ENCODE data around the gene MEF2D.

MEF2D gene

GRCh38 chr1:156448134-156448967, 52.2 kb downstream of the MEF2D start:
- no peaks in the 10 kb centered on the region for H3K9me3 ChIP-seq (ENCODE audit: insufficient read depth, low read length)
- no peak overlapping the region for H3K9ac ChIP-seq (ENCODE audit: insufficient read length, low read depth)
- no peaks in the 10 kb centered on the region for H3K36me3 ChIP-seq (ENCODE audit: insufficient read depth, insufficient read length, low read length)
- TF ChIP-seq SUZ12 (IDR thresholded peaks at IDR 0.05; ENCODE audit: extremely low read depth, insufficient read depth, insufficient read length) (no peak), ZNF274 (IDR thresholded peaks at IDR 0.05; ENCODE audit: low read depth, low read length) (no peak), YY1 (IDR thresholded peaks at IDR 0.05; ENCODE audit: insufficient read depth, insufficient read length) (no peak)
- H3K4me1 ChIP-seq (ENCODE audit: insufficient read depth, insufficient read length), result no peaks in the 10 kb centered on the region
- DNase-seq (ENCODE audit: low read depth, low spot score), result no peak
- no peak overlapping the region for H3K4me3 ChIP-seq (ENCODE audit: insufficient read length, low read depth)
- peaks cover 8% of the 10 kb centered on the region for H3K27me3 ChIP-seq (ENCODE audit: insufficient read depth, insufficient read length)

DNA sequence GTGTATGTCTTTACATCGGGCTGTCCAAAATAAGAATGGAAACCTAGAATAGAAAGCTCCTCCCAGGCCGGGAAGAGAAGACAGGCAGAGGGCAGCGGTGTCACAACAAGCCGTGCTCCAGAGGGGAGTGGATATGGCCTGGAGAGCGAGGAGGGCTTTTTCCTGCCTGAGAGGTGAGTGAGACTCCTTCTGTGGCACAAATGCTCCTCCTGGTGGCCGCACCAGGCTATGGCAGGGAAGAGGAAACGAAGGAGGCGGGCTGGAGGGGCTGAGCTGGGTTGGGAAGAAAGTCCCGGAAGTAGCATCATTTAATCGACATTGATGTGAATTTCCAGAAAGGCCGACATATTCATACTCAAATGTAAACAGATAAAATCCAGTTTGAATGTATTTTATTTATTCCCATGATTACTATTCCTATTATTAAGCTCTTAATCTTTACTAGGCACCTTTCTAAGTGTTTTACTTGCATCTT, 54.7 kb downstream of the MEF2D start:
- DNase-seq (ENCODE audit: low read depth, low spot score), result peak; percentile 81
- no peaks in the 10 kb centered on the region for H3K4me1 ChIP-seq (ENCODE audit: insufficient read depth, insufficient read length)
- peaks cover 34% of the 10 kb centered on the region for H3K27me3 ChIP-seq (ENCODE audit: insufficient read depth, insufficient read length)
- H3K4me3 ChIP-seq (ENCODE audit: insufficient read length, low read depth), result no peak overlapping the region
- no peaks in the 10 kb centered on the region for H3K36me3 ChIP-seq (ENCODE audit: insufficient read depth, insufficient read length, low read length)
- H3K9me3 ChIP-seq (ENCODE audit: insufficient read depth, low read length), result no peaks in the 10 kb centered on the region
- TF ChIP-seq SUZ12 (IDR thresholded peaks at IDR 0.05; ENCODE audit: extremely low read depth, insufficient read depth, insufficient read length), result no peak
- no peak for TF ChIP-seq YY1 (IDR thresholded peaks at IDR 0.05; ENCODE audit: insufficient read depth, insufficient read length)
- no peak for TF ChIP-seq ZNF274 (IDR thresholded peaks at IDR 0.05; ENCODE audit: low read depth, low read length)
- no peak overlapping the region for H3K9ac ChIP-seq (ENCODE audit: insufficient read length, low read depth)

GRCh38 chr1:156444407-156445001, 56.1 kb downstream of the MEF2D start:
- DNase-seq (ENCODE audit: low read depth, low spot score), result peak; percentile 71
- peaks cover under 1% of the 10 kb centered on the region for H3K4me1 ChIP-seq (ENCODE audit: insufficient read depth, insufficient read length)
- no peak for TF ChIP-seq SUZ12 (IDR thresholded peaks at IDR 0.05; ENCODE audit: extremely low read depth, insufficient read depth, insufficient read length)
- TF ChIP-seq ZNF274 (IDR thresholded peaks at IDR 0.05; ENCODE audit: low read depth, low read length), result no peak
- no peak overlapping the region for H3K4me3 ChIP-seq (ENCODE audit: insufficient read length, low read depth)
- peaks cover 43% of the 10 kb centered on the region for H3K27me3 ChIP-seq (ENCODE audit: insufficient read depth, insufficient read length)
- H3K36me3 ChIP-seq (ENCODE audit: insufficient read depth, insufficient read length, low read length), result no peaks in the 10 kb centered on the region
- H3K9ac ChIP-seq (ENCODE audit: insufficient read length, low read depth), result no peak overlapping the region
- H3K9me3 ChIP-seq (ENCODE audit: insufficient read depth, low read length), result no peaks in the 10 kb centered on the region

- Histone ChIP-seq H3K27me3 (ENCODE audit: insufficient read depth, insufficient read length) (peaks cover 55% of the 10 kb centered on the region), H3K9me3 (ENCODE audit: insufficient read depth, low read length) (no peaks in the 10 kb centered on the region), H3K9ac (ENCODE audit: insufficient read length, low read depth) (no peak overlapping the region), H3K36me3 (ENCODE audit: insufficient read depth, insufficient read length, low read length) (no peaks in the 10 kb centered on the region), H3K4me3 (ENCODE audit: insufficient read length, low read depth) (no peak overlapping the region), H3K4me1 (ENCODE audit: insufficient read depth, insufficient read length) (peaks cover 7% of the 10 kb centered on the region)
- no peak for TF ChIP-seq YY1 (IDR thresholded peaks at IDR 0.05; ENCODE audit: insufficient read depth, insufficient read length)
- no peak for DNase-seq (ENCODE audit: low read depth, low spot score)
These were observed 57.3 kb downstream of the MEF2D start for GRCh38 chr1:156443286-156443685.

DNA sequence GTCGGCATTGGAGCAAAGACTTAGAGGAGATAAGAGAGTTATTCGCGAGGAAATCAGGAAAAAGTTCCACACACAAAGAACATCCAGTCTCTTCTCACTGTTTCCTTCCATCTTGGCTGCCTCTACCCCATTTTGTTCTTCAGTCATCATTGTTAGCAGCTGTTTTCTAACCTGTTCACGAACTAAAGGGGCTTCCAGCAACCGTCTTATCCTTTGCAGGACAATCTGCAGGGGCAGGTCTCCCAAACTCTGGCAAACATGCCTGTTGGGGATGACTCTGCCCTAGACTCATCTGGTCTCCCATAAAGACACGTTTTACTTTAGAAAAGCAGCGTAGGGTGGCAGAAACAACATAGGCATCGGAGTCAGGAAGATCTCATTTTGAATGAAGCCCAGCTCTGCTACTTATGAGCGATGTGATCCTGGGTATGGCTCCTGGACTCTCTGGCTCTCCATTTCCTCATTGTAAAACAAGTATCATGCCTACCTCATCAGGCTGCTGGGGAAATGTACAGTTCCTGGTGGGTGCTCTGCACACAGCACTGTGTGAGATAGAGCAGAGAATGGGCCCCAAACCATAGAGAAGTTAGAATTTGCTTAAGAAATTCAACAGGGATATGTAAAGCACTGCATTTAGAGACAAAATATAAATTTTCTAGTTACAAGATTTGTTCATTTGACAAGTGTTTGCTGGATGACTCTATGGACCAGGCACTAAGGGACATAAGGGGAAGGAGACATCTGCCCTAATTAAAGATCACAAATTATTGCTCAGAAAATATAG, 59.7 kb downstream of the MEF2D start:
- Histone ChIP-seq H3K4me1 (ENCODE audit: insufficient read depth, insufficient read length) (peaks cover 10% of the 10 kb centered on the region), H3K27me3 (ENCODE audit: insufficient read depth, insufficient read length) (peaks cover 80% of the 10 kb centered on the region), H3K9me3 (ENCODE audit: insufficient read depth, low read length) (no peaks in the 10 kb centered on the region), H3K4me3 (ENCODE audit: insufficient read length, low read depth) (no peak overlapping the region), H3K9ac (ENCODE audit: insufficient read length, low read depth) (no peak overlapping the region), H3K36me3 (ENCODE audit: insufficient read depth, insufficient read length, low read length) (no peaks in the 10 kb centered on the region)
- TF ChIP-seq ZNF274 (IDR thresholded peaks at IDR 0.05; ENCODE audit: low read depth, low read length) (no peak), YY1 (IDR thresholded peaks at IDR 0.05; ENCODE audit: insufficient read depth, insufficient read length) (no peak), SUZ12 (IDR thresholded peaks at IDR 0.05; ENCODE audit: extremely low read depth, insufficient read depth, insufficient read length) (peak; percentile 20)
- no peak for DNase-seq (ENCODE audit: low read depth, low spot score)

- Histone ChIP-seq H3K4me1 (ENCODE audit: insufficient read depth, insufficient read length) (peaks cover 10% of the 10 kb centered on the region), H3K9ac (ENCODE audit: insufficient read length, low read depth) (no peak overlapping the region), H3K9me3 (ENCODE audit: insufficient read depth, low read length) (no peaks in the 10 kb centered on the region), H3K4me3 (ENCODE audit: insufficient read length, low read depth) (no peak overlapping the region), H3K27me3 (ENCODE audit: insufficient read depth, insufficient read length) (peaks cover 90% of the 10 kb centered on the region), H3K36me3 (ENCODE audit: insufficient read depth, insufficient read length, low read length) (no peaks in the 10 kb centered on the region)
- TF ChIP-seq YY1 (IDR thresholded peaks at IDR 0.05; ENCODE audit: insufficient read depth, insufficient read length), result no peak
- TF ChIP-seq ZNF274 (IDR thresholded peaks at IDR 0.05; ENCODE audit: low read depth, low read length), result no peak
- no peak for TF ChIP-seq SUZ12 (IDR thresholded peaks at IDR 0.05; ENCODE audit: extremely low read depth, insufficient read depth, insufficient read length)
- DNase-seq (ENCODE audit: low read depth, low spot score), result no peak
These were observed 60.8 kb downstream of the MEF2D start for GRCh38 chr1:156439777-156440183.

Measured in NT2/D1 (cell line).